CD1c-positive myeloid dendritic cell (primary cell): ENCODE data around the gene RIMBP2.

Experiments used
- DNase-seq: peaks from one replicate; pipeline ENCODE4 v3.0.0-alpha.2; 2016; ENCODE audit errors: extremely low spot score

Gene RIMBP2

GRCh38 chr12:130680451-130680990, 35.6 kb downstream of the RIMBP2 start:
- no peak for DNase-seq

DNA sequence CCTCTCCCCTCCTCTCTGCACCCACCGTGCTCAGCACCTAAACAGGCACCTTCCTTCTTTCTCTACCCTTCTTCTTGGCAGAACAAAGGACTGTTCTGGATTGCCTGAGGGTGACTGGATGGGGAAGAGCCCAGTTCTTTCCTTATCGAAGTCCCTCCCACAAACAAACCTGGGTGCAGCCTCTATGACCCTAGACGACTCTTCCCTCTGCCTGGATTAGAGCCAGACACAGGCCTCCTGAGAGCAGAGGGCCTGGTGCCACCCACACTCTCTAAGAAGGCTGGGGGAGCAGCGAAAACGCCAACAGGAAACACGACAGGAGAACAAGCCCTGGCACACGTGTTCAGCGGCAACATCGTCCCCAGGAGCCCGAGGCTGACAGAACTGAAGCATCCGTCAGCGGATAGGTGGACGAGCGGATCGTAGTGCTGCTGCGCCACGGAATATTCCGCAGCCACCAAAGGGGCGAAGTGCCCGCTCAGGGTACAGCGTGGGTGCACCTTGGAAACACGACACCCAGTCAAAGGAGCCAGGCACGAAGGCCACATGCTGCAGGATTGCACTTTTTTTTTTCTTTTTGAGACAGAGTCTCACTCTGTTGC, 38.0 kb downstream of the RIMBP2 start:
- DNase-seq = no peak

- DNase-seq = no peak
Observed at GRCh38 chr12:130675791-130676190, 40.3 kb downstream of the RIMBP2 start.

DNA sequence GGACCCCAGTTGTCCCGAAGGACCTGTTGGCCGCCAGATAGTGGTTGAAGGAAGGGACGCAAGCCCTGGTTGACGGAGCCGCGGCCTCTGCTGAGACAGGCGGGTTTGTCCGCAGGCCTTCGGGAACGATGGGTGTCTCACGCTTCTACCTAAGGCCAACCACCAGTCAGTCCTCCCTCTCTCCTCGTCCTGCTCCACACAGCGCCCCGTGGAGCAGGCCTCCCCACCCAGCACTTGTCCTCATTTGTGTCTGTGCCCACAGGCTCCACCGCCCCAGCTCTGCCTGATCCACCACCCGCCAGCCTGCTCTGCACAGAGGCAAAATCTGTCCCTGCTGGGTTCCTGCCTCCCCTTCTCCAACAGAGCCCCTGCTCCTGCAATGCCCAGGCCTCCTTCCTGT, 41.0 kb downstream of the RIMBP2 start:
- DNase-seq = no peak

GRCh38 chr12:130674676-130675075, 41.4 kb downstream of the RIMBP2 start:
- DNase-seq = no peak

- DNase-seq = no peak
Observed at GRCh38 chr12:130673036-130673705, 42.9 kb downstream of the RIMBP2 start.

- no peak for DNase-seq
Observed at GRCh38 chr12:130672089-130672820, 43.8 kb downstream of the RIMBP2 start.

GRCh38 chr12:130671556-130671955, 44.5 kb downstream of the RIMBP2 start:
- no peak for DNase-seq

GRCh38 chr12:130669797-130670196, 46.3 kb downstream of the RIMBP2 start:
- DNase-seq = no peak

DNA sequence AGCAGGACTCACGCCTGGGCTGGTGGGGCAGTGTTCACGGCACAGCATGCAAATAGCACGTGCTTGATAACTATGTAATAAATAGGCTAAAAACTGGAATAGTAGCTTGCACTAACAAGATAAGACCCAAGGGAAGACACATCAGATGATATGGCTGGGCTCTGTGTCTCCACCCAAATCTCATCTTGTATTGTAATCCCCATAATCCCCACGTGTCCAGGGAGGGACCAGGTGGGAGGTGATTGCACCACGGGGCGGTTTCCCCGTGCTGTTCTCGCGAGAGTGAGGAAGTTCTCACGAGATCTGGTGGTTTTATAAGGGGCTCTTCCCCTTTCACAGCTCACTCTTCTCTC, 46.9 kb downstream of the RIMBP2 start:
- DNase-seq = no peak

- no peak for DNase-seq
Observed at GRCh38 chr12:130668286-130669204, 47.6 kb downstream of the RIMBP2 start.

- no peak for DNase-seq
Observed at GRCh38 chr12:130667421-130667960, 48.6 kb downstream of the RIMBP2 start.

- no peak for DNase-seq
Observed at GRCh38 chr12:130666645-130667044, 49.5 kb downstream of the RIMBP2 start.

- no peak for DNase-seq
Observed at GRCh38 chr12:130665753-130666152, 50.3 kb downstream of the RIMBP2 start.

DNA sequence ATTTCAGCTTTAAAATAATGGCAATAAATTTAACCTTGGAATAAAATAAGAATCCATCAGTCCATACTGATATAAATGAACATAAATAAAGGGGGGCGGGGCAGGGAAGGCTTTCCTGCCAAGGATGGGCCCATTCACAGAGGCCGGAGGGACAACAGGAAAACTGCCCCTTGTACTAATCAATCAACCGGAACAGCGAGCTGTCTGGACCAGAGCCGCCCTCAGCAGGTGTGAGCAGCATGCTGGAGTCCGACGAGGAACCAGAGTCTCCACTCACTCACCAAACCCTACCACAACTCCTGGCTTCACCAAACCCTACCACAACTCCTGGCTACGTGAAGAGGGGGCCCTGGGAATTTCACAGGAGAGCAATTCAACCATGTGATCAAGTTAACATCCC, 51.3 kb downstream of the RIMBP2 start:
- no peak for DNase-seq

DNA sequence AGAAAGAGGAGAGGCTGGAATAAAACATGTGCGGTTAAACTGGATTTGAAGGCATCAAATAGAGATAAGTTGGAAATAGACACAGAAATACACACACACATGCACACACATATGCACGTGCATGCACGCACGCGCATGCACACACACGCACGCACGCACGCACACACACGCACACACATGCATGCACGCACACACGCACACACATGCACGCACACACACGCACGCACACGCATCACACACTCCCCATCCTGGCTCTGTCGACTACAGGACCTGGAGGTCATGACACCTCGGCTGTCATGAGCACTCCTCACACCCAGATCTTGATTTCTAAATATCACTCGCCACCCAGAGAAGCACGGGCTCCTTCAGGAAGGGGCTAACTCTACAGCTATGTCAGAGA, 51.8 kb downstream of the RIMBP2 start:
- no peak for DNase-seq

- DNase-seq = no peak
Observed at GRCh38 chr12:130663514-130663913, 52.6 kb downstream of the RIMBP2 start.

- DNase-seq = no peak
Observed at GRCh38 chr12:130661486-130662255, 54.4 kb downstream of the RIMBP2 start.

GRCh38 chr12:130661059-130661458, 55.0 kb downstream of the RIMBP2 start:
- DNase-seq = no peak

- DNase-seq = no peak
Observed at GRCh38 chr12:130658145-130658911, 57.8 kb downstream of the RIMBP2 start.
